Measurements from ENCODE around the gene ABCG1.

The ABCG1 gene

DNA sequence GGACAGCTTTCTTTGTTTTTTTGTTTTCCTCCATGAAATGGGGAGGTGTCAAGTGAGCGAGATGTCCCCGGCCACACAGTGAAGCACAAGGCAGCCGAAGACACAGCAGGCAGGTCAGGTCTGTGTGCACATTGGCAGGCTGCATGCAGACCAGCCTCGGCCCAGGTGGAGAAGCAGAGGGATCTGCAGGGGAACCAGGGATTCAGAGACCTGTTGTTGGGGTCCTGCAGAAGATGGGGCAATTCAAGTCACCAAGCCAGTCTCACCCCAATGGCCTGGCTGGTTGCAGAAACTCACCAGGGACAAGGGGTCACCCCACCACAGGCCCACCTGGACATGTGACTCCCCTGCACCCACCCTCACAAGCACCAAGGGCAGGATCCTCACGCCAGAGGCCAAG, 4.0 kb upstream of the ABCG1 start:
- Histone ChIP-seq H3K36me3 (ENCODE audit: control insufficient read depth in 1 of 2, insufficient read depth in 2 of 2, low read length in 2 of 2) (no peaks in the 10 kb centered on the region), H3K9ac (ENCODE audit: low read depth in 1 of 2, low read length in 2 of 2) (no peak overlapping the region), H3K9me3 (ENCODE audit: control insufficient read depth in 1 of 2, low read length in 2 of 2) (no peaks in the 10 kb centered on the region), H3K4me3 (ENCODE audit: low read depth in 1 of 2, low read length in 2 of 2) (no peak overlapping the region), H3K27me3 (ENCODE audit: control insufficient read depth in 1 of 2, insufficient read depth in 2 of 2, low read length in 2 of 2) (no peaks in the 10 kb centered on the region), H3K4me1 (ENCODE audit: control insufficient read depth in 1 of 2, insufficient read depth in 2 of 2, low read length in 2 of 2) (peaks cover 0 to 4% of the 10 kb centered on the region in 2 donors), H3K27ac (ENCODE audit: low read depth, low read length) (no peak overlapping the region)

DNA sequence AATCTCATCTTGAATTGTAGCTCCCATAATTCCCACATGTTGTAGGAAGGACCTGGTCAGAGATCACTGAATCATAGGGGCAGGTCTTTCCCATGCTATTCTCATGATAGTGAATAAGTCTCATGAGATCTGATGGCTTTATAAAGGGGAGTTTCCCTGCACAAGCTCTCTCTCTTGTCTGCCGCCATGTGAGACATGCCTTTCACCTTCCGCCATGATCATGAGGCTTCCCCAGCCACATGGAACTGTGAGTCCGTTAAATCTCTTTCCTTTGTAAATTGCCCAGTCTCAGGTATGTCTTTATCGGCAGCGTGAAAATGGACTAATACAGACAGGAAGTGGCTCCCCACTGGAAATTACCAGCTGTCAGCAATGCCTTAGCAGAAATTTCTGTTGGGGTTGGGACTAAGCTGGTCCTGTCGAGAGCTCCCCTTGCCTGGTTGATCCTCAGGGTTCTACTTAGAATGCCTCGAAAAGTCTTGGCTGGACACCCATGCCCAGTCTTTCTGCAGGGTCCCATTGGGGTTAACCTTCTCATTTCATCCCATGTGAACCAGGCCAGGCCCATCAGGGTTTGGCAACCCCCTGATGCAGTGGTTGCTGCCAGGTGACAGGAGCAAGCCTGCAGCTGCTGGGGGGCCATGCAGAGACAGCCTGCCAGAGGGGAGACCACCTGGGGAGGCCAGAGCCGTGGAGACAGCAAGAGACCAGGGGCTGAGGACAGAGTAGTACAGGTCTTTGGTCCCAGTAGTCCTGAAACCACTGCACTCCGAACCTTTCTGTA, 2.8 kb upstream of the ABCG1 start:
- H3K27me3 ChIP-seq (ENCODE audit: control insufficient read depth in 1 of 2, insufficient read depth in 2 of 2, low read length in 2 of 2), result peaks cover 0 to under 1% of the 10 kb centered on the region in 2 donors
- no peak overlapping the region for H3K27ac ChIP-seq (ENCODE audit: low read depth, low read length)
- no peaks in the 10 kb centered on the region for H3K9me3 ChIP-seq (ENCODE audit: control insufficient read depth in 1 of 2, low read length in 2 of 2)
- no peak overlapping the region for H3K4me3 ChIP-seq (ENCODE audit: low read depth in 1 of 2, low read length in 2 of 2)
- H3K36me3 ChIP-seq (ENCODE audit: control insufficient read depth in 1 of 2, insufficient read depth in 2 of 2, low read length in 2 of 2), result no peaks in the 10 kb centered on the region
- H3K4me1 ChIP-seq (ENCODE audit: control insufficient read depth in 1 of 2, insufficient read depth in 2 of 2, low read length in 2 of 2), result peaks cover 5 to 10% of the 10 kb centered on the region in 2 donors
- no peak overlapping the region for H3K9ac ChIP-seq (ENCODE audit: low read depth in 1 of 2, low read length in 2 of 2)

DNA sequence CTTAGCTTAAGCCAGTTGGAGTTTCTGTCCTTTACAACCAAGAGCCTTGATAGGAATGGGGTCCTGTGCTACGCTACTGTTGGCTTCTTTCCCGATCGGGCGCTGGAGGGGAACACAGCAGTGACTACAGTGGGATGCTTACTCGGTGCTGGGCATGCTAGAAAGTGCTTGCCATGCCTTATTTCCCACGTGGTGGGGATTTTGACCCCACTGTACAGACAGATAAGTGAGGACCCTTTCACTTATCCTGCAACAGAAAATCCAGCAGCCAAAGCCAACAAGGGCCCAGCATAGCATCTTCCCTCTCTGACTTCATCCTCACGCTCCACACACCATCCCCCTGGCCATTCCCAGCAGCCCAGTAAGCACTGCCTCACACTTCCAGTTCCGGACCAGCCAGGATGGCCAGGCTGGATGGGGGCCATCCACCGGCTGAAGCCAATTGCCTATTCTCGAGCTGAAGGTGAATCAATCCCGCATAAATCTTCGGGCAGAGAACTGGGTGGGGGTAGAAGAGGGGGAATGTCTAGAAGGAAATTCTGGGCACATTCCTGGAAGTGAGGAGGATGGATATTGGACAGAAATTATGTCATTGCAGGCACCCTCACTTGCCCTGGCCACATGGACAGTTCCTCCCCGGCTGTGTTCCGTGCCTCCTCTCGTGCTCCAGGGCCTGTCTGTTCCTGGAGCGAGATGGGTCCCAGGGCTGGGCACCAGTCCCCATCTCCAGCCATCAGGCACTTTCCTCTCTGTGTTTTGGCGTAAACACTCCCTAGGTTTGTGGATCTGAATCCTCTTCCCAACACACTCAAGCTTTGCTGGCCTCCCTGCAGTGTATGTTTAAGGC, 2.0 kb upstream of the ABCG1 start:
- Histone ChIP-seq H3K27ac (ENCODE audit: low read depth, low read length) (no peak overlapping the region), H3K9ac (ENCODE audit: low read depth in 1 of 2, low read length in 2 of 2) (no peak overlapping the region), H3K9me3 (ENCODE audit: control insufficient read depth in 1 of 2, low read length in 2 of 2) (no peaks in the 10 kb centered on the region), H3K36me3 (ENCODE audit: control insufficient read depth in 1 of 2, insufficient read depth in 2 of 2, low read length in 2 of 2) (no peaks in the 10 kb centered on the region), H3K4me3 (ENCODE audit: low read depth in 1 of 2, low read length in 2 of 2) (no peak overlapping the region), H3K27me3 (ENCODE audit: control insufficient read depth in 1 of 2, insufficient read depth in 2 of 2, low read length in 2 of 2) (peaks cover 0 to 2% of the 10 kb centered on the region in 2 donors), H3K4me1 (ENCODE audit: control insufficient read depth in 1 of 2, insufficient read depth in 2 of 2, low read length in 2 of 2) (peaks cover 10 to 13% of the 10 kb centered on the region in 2 donors)

DNA sequence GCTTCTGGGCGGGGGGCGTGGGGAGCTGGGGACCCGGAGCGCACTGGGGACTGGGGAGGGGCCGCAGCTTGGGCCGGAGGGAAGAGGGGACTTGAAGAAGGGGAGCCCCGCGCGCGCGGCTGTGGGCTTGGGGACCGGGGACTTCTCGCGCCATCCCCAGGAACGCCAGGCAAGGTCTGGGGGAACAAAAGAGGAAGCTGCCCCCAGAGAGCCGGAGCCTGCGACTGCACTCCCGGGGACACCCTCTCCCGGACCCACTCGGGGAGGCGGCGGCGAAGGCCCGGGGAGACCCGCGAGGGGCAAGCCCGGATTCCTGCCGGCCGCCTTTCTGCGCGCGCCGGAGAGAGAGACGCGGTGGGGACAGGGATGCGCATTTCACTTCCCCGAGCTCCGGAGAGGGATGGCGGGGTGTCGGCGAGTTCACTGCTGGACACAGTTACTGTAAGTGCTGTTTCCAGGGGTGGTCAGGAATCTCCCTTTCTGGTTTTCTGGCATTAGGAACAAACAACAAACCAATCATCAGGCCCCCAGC, 732 bp downstream of the ABCG1 start:
- Histone ChIP-seq H3K4me3 (ENCODE audit: low read depth in 1 of 2, low read length in 2 of 2) (peak overlapping the region; percentile 72 to 76), H3K27me3 (ENCODE audit: control insufficient read depth in 1 of 2, insufficient read depth in 2 of 2, low read length in 2 of 2) (peaks cover 0 to 5% of the 10 kb centered on the region in 2 donors), H3K27ac (ENCODE audit: low read depth, low read length) (peak overlapping the region; percentile 36), H3K9me3 (ENCODE audit: control insufficient read depth in 1 of 2, low read length in 2 of 2) (no peaks in the 10 kb centered on the region), H3K4me1 (ENCODE audit: control insufficient read depth in 1 of 2, insufficient read depth in 2 of 2, low read length in 2 of 2) (peaks cover 10 to 20% of the 10 kb centered on the region in 2 donors), H3K9ac (ENCODE audit: low read depth in 1 of 2, low read length in 2 of 2) (peak overlapping the region; percentile 43 to 69), H3K36me3 (ENCODE audit: control insufficient read depth in 1 of 2, insufficient read depth in 2 of 2, low read length in 2 of 2) (no peaks in the 10 kb centered on the region)

DNA sequence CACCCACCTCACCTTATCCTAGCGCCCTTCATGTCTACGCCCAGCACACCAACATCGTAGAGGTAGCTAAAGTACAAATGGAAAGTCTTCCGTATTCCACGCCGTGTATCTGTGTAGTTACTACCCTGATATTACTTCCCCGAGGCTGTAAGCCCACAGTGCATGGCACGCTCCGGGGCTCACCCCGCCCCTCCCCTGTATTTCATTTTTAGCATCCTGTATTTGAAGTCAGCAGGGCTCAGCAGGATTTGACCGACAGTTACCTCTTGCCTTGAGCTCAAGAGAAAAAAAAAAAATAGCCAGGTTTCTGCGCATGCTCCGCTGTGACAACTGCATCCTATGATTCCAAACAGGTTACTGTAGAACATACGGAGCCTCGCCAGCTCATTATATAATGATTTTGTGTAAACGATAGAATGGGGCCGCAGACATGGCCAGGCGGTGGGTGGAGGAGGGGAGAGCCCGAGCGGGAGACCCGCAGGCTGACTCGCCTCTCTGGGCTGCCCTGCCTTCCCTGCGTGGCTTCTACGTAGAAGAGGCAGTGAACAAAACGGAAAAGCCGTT, 1.3 kb downstream of the ABCG1 start:
- H3K27me3 ChIP-seq (ENCODE audit: control insufficient read depth in 1 of 2, insufficient read depth in 2 of 2, low read length in 2 of 2), result peaks cover 0 to 5% of the 10 kb centered on the region in 2 donors
- peak overlapping the region; percentile 36 for H3K27ac ChIP-seq (ENCODE audit: low read depth, low read length)
- no peaks in the 10 kb centered on the region for H3K9me3 ChIP-seq (ENCODE audit: control insufficient read depth in 1 of 2, low read length in 2 of 2)
- peaks cover 10 to 26% of the 10 kb centered on the region in 2 donors for H3K4me1 ChIP-seq (ENCODE audit: control insufficient read depth in 1 of 2, insufficient read depth in 2 of 2, low read length in 2 of 2)
- H3K4me3 ChIP-seq (ENCODE audit: low read depth in 1 of 2, low read length in 2 of 2), result peak overlapping the region; percentile 72 to 76
- H3K36me3 ChIP-seq (ENCODE audit: control insufficient read depth in 1 of 2, insufficient read depth in 2 of 2, low read length in 2 of 2), result no peaks in the 10 kb centered on the region
- H3K9ac ChIP-seq (ENCODE audit: low read depth in 1 of 2, low read length in 2 of 2), result peak overlapping the region; percentile 43 to 69

DNA sequence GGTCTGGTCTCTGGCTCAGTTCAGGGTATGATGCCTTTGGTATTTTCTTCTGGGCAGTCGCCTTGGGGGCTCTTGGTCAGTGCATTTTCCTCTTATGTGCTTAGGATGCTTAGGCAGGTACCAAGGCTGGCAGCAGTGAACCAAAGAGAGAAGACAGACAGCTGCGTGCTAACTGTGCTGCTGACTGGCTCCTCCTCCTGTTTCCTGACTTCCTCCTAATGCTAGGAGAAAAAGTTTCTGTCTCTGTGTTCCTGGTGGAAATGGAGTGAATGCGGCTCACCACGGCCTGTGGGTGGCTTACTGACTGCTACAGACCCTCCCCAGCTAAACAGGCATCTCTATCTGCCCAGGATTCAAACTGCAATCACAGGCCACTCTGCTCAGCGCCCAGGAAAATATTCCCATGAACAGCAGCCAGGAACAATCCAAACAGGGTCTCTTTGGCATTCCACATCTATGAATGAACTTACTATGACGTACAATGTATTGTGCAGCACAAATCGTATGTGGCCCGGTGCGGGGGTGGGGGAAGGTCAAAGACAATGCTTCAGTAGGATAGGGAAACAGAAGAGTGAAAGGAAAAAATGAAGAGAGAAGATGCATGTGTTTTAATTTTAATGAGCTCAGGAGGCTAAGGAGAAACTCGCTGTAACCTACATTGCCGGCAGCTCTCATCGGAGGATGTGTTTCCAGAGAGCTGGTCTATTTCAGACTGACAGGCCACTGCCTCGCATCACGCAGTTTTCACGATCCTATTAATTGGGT, 2.8 kb downstream of the ABCG1 start:
- Histone ChIP-seq H3K9me3 (ENCODE audit: control insufficient read depth in 1 of 2, low read length in 2 of 2) (no peaks in the 10 kb centered on the region), H3K27me3 (ENCODE audit: control insufficient read depth in 1 of 2, insufficient read depth in 2 of 2, low read length in 2 of 2) (peaks cover 0 to 5% of the 10 kb centered on the region in 2 donors), H3K27ac (ENCODE audit: low read depth, low read length) (no peak overlapping the region), H3K9ac (ENCODE audit: low read depth in 1 of 2, low read length in 2 of 2) (peak overlapping the region in 1 of 2 donors; percentile 2), H3K4me3 (ENCODE audit: low read depth in 1 of 2, low read length in 2 of 2) (peak overlapping the region in 1 of 2 donors; percentile 17), H3K4me1 (ENCODE audit: control insufficient read depth in 1 of 2, insufficient read depth in 2 of 2, low read length in 2 of 2) (peaks cover 23 to 40% of the 10 kb centered on the region in 2 donors), H3K36me3 (ENCODE audit: control insufficient read depth in 1 of 2, insufficient read depth in 2 of 2, low read length in 2 of 2) (no peaks in the 10 kb centered on the region)

DNA sequence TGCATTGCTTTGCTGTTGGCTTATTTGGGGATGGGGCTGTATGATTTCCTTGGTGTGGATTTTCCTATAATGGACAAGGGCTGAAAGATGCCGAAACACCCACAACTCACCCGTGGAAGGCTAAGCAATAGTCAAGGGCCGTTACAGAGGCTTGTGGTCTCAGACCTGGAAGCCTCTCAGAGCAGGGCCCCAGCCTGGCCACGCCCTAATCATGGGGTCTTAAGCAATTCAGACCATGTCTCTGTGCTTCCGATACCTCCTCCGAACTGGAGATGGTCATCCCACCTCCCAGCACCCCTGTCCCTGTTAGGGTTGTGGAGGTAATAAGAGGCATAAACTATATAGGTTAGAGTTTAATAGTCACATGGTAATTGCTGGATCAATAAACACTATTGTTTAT, 3.4 kb downstream of the ABCG1 start:
- Histone ChIP-seq H3K4me1 (ENCODE audit: control insufficient read depth in 1 of 2, insufficient read depth in 2 of 2, low read length in 2 of 2) (peaks cover 29 to 47% of the 10 kb centered on the region in 2 donors), H3K27me3 (ENCODE audit: control insufficient read depth in 1 of 2, insufficient read depth in 2 of 2, low read length in 2 of 2) (peaks cover 0 to 5% of the 10 kb centered on the region in 2 donors), H3K36me3 (ENCODE audit: control insufficient read depth in 1 of 2, insufficient read depth in 2 of 2, low read length in 2 of 2) (no peaks in the 10 kb centered on the region), H3K4me3 (ENCODE audit: low read depth in 1 of 2, low read length in 2 of 2) (no peak overlapping the region), H3K9me3 (ENCODE audit: control insufficient read depth in 1 of 2, low read length in 2 of 2) (no peaks in the 10 kb centered on the region), H3K27ac (ENCODE audit: low read depth, low read length) (no peak overlapping the region), H3K9ac (ENCODE audit: low read depth in 1 of 2, low read length in 2 of 2) (no peak overlapping the region)

DNA sequence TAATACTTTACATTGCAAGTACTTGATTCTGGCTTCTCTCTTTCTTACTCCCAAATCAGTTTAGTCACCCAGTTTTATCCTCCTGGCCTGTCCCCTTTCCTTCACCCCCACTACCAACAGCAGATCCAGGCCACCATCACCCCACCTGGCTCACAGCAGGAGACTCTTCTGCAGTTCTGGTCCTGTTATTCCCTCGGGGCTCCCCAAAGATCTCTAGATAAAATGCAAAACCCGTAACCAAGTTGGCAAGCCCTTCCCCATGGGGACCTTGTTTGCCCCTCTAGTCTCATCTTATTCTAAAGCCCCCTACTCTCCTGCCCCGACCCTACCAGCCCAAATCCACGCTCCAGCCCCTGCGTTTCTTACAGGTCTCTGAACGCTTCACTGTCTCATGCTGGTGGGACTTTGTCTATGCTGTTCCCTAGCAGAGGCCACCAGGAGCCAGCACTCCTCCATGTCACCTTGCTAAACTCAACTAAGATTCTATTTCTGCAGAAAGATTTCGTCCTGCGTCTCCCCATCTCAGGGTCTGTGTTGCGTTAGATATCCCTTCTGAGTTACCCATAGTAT, 4.0 kb downstream of the ABCG1 start:
- Histone ChIP-seq H3K4me3 (ENCODE audit: low read depth in 1 of 2, low read length in 2 of 2) (no peak overlapping the region), H3K9ac (ENCODE audit: low read depth in 1 of 2, low read length in 2 of 2) (no peak overlapping the region), H3K4me1 (ENCODE audit: control insufficient read depth in 1 of 2, insufficient read depth in 2 of 2, low read length in 2 of 2) (peaks cover 34 to 52% of the 10 kb centered on the region in 2 donors), H3K27me3 (ENCODE audit: control insufficient read depth in 1 of 2, insufficient read depth in 2 of 2, low read length in 2 of 2) (peaks cover 0 to 5% of the 10 kb centered on the region in 2 donors), H3K9me3 (ENCODE audit: control insufficient read depth in 1 of 2, low read length in 2 of 2) (no peaks in the 10 kb centered on the region), H3K27ac (ENCODE audit: low read depth, low read length) (no peak overlapping the region), H3K36me3 (ENCODE audit: control insufficient read depth in 1 of 2, insufficient read depth in 2 of 2, low read length in 2 of 2) (no peaks in the 10 kb centered on the region)

DNA sequence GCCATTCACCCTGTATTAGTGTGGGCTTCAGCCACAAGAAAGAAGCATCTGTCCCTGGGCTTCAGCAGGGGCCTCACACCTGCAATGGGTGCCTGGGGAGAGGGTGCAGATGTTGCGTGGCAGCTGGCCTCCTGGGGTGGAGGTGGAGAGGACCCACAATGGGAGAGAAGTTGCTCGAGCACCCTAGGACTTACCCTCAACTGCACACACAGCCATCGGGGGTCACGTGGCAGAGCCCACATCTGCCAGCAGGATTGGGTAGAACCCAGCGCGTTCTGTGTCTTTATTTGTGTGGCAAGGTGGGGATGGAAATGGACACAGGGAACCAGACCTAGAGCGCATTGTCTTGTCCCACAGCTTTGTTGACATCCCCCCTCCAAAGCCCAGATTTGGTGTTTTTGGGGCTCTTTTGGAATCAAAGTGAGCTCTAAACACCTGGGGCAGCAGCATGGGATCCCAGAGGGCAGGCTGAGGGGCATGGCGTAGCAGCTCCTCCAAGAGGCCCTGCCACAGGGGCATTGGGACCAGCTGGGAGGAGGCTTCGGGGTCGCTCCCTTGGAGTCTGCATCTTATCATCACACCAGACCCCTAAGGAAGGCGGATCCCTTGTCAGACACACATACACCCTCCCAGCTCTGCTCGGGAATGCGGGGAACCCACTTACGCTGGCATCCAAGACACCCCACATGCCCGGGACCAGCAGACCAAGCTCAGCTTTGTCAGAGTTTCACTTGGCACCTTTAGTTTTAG, 5.1 kb downstream of the ABCG1 start:
- Histone ChIP-seq H3K9me3 (ENCODE audit: control insufficient read depth in 1 of 2, low read length in 2 of 2) (no peaks in the 10 kb centered on the region), H3K4me3 (ENCODE audit: low read depth in 1 of 2, low read length in 2 of 2) (no peak overlapping the region), H3K27ac (ENCODE audit: low read depth, low read length) (no peak overlapping the region), H3K9ac (ENCODE audit: low read depth in 1 of 2, low read length in 2 of 2) (no peak overlapping the region), H3K36me3 (ENCODE audit: control insufficient read depth in 1 of 2, insufficient read depth in 2 of 2, low read length in 2 of 2) (no peaks in the 10 kb centered on the region), H3K27me3 (ENCODE audit: control insufficient read depth in 1 of 2, insufficient read depth in 2 of 2, low read length in 2 of 2) (peaks cover 0 to 5% of the 10 kb centered on the region in 2 donors), H3K4me1 (ENCODE audit: control insufficient read depth in 1 of 2, insufficient read depth in 2 of 2, low read length in 2 of 2) (peaks cover 43 to 62% of the 10 kb centered on the region in 2 donors)

Measured in duodenal mucosa (tissue), 2 donors.